DMS79 treated with DMSO at 0.1 percent for 48 hours (cell line): ENCODE data around the gene TBKBP1.

Experiments
- DNase-seq: peaks from one replicate; lab custom pipeline; 2025; lab: John Stamatoyannopoulos, UW

Gene TBKBP1

GRCh38 chr17:47713980-47714700 lies 20.2 kb downstream of the TBKBP1 start:
- DNase-seq, result no peak

- DNase-seq, result no peak
Measured at GRCh38 chr17:47714773-47715396, 20.9 kb downstream of the TBKBP1 start.

GRCh38 chr17:47715669-47716325 lies 21.8 kb downstream of the TBKBP1 start:
- no peak for DNase-seq

- DNase-seq, result no peak
Measured at GRCh38 chr17:47716375-47716774, 22.4 kb downstream of the TBKBP1 start.

GRCh38 chr17:47717261-47717697 lies 23.3 kb downstream of the TBKBP1 start:
- DNase-seq, result no peak

GRCh38 chr17:47717979-47718621 lies 24.1 kb downstream of the TBKBP1 start:
- peak; percentile 80 for DNase-seq

GRCh38 chr17:47718634-47719405 lies 24.9 kb downstream of the TBKBP1 start:
- DNase-seq, result no peak

- DNase-seq, result no peak
Measured at GRCh38 chr17:47719411-47720152, 25.6 kb downstream of the TBKBP1 start.

- no peak for DNase-seq
Measured at GRCh38 chr17:47720196-47720595, 26.2 kb downstream of the TBKBP1 start.

- no peak for DNase-seq
Measured at GRCh38 chr17:47720754-47721533, 27.0 kb downstream of the TBKBP1 start.

GRCh38 chr17:47721725-47722124 lies 27.8 kb downstream of the TBKBP1 start:
- no peak for DNase-seq

GRCh38 chr17:47724705-47725104 lies 30.7 kb downstream of the TBKBP1 start:
- no peak for DNase-seq

- no peak for DNase-seq
Measured at GRCh38 chr17:47725446-47726111, 31.6 kb downstream of the TBKBP1 start.

- DNase-seq, result no peak
Measured at GRCh38 chr17:47726796-47727703, 33.1 kb downstream of the TBKBP1 start.

- no peak for DNase-seq
Measured at GRCh38 chr17:47727704-47728036, 33.7 kb downstream of the TBKBP1 start.

GRCh38 chr17:47728214-47728877 lies 34.4 kb downstream of the TBKBP1 start:
- DNase-seq, result no peak

GRCh38 chr17:47729476-47729875 lies 35.5 kb downstream of the TBKBP1 start:
- DNase-seq, result no peak

- no peak for DNase-seq
Measured at GRCh38 chr17:47730681-47731080, 36.7 kb downstream of the TBKBP1 start.
